GM19035 (cell line): ENCODE measurements around the gene KLF13.
"Not testable (repeated sequence)": the region's sequence is repeated elsewhere in the genome, so short reads cannot be mapped to it uniquely, and the experiment has no call there.

Experiments
- ATAC-seq: cut with Tn5 transposase; IDR thresholded peaks from one replicate; pipeline ENCODE4 v1.9.1; 2021; ENCODE audit not compliant: unreplicated experiment

Gene KLF13

DNA sequence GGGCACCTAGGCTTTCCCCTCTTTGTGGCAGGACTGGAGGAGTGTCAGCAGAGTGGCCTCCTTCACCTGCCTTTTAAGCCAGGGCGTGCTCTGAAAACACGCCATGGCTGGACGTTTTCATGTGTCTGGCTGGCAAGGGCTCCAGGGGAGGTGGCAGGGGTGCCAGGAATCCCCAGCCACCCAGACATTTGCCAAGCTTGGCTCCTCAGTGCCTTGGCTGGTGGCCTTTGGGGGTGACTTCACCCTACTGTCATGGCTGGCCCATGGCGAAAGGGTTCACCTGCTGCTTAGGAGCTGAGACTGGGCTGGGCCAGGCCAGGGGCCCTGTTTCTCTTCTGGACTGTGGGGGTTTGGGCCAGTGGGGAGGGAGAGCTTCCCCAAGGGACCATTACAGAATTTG lies 17.6 kb downstream of the KLF13 start:
- ATAC-seq, result no peak

DNA sequence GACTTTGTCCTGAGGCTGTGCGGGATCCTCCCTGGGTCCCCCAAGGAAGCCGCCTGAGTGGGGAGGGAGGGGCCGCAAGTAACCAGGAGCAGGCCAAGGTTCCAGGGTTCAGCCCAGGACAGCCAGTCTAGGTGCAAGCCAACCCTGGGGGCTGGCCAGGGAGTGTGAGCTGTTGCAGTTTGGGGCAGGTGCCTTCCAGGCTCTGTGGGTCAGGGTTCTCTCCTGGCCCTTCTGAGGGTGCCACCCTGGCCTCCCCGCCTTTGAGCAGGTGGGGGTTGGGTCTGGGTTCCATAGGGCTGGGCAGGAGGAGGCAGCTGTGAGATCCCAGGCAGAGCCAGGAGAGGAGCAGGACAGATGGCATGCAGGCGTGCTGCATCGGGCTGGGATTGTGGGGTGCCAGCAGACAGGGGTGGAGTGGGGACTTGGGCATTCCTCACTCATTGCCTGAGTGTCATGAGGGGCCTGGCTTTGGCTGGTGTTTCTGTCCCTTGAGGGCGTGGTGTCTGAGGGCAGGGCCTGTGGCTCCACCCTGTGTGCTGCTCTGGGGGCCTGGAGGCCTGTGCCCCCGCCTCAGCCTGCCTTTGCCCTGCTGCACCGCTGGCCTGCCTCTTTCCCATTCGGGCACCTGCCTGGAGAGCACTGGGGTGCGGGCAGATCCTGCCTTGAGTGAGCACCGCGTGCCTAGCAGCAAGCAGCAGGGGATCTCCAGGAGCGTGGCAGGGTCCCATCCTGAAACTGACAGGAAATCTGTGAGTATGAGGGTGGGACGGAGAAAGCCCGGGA lies 18.4 kb downstream of the KLF13 start:
- ATAC-seq, result peak; percentile 31

DNA sequence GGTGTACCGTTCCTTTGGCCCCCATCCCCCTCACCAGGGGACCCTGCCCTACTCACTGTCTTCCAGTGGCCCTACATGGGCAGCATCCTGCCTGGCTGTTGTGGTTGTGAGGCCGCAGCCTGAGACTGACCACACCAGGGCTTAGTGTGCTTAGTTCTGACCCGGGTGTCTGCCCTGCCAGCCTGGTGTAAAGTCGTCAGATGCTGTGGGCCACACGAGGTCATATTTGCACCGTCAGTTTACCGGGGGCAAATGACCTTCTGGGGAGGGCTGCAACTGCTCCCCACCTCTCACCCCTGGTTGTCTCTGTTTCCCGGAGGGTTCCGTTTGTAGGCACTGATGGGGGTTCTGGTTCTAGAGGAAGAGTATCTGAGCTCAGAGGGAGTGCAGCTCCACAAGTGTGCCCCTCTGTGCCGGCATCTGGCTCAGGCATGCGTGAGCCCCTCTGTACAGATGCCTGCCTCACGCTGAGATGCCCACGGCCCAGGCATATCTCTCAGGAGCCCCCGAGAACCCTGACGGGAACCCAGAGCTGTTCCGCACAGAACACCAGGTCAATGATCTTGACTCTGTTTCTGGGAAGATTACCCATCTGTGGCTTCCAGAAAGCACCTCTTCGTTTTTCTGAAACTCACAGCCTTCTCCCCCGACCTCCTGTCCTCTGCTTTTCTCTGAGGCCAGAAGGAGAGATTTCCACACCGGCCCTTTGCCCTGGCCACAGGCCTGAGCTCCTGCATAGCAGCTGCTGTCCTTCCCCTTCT lies 19.2 kb downstream of the KLF13 start:
- ATAC-seq, result peak; percentile 44

DNA sequence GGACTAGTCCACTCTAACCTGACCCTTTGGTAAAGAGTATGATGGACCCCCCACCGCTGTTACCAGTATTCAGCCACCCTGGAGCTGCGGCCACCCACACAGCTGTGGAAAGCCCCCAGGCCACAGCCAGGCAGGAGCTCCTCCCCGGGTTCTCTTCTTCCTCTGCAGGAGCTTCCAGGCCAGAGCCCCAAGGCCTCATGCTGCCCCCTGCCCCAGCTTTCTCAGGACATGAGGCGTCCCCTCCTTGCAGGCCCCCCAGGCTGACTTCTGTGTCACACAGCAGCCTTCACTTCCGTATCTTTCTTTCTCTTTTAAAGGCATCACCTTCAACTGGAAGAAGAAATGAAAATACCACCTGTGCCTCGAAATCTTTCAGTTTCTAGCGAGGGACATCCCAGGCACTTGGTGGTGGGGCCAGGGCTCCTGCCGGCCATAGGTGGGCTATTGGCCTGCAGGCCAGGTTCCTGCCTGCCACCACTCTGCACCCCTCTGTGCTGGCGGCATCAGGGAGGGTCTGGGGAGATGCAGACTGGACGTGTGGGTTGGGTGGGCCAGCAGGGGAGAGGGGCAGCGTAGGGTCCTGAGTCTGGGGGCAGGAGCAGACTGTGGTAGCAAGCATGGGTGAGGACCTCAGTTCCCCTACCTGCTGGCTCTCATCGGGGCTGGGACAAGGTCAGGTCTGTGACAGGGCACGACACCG lies 19.9 kb downstream of the KLF13 start:
- ATAC-seq, result peak; percentile 45

DNA sequence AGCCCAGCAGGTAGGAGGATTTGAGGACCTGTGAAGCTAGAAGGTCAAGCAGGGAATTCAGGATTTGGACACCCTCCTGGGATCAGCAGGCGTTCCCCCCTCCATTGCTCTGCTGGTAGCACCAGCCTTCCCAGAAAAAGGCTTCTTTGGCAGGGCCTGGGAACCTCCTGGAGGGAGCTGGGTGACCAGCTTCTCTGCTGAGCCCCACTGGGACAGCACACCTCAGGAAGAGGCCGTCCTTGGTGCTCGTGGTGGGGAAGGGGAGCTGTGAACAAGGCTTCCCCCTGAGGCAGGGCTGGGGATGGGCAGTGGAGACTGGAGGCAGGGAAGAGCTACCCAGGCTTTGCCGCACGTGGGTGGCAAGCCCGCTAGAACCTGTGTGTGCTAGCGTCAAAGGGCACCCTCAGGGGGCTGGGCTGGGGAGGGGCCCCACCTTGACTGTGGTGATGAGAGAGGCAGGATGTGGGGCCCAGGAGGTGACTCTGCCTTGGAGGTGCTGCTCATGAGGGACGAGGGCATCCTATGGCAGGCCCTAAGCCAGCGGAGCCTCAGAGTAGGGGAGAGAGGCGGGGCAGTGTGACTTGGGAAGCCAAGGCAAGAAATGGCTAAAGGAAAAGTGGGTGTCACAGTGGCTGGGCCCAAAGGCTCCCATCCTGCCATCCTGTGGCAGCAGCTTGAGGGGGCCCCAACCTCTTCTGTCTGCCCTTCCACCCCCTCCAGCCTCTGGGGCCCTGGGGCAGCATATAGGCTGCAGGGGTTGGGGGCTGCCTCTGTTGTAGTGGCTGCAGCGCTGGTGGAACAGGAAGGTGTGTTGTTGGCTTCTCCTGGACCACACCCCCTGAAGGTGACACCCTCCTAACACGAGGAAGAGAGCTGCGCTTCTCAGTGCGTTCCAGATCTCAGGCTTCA lies 20.7 kb downstream of the KLF13 start:
- no peak for ATAC-seq

DNA sequence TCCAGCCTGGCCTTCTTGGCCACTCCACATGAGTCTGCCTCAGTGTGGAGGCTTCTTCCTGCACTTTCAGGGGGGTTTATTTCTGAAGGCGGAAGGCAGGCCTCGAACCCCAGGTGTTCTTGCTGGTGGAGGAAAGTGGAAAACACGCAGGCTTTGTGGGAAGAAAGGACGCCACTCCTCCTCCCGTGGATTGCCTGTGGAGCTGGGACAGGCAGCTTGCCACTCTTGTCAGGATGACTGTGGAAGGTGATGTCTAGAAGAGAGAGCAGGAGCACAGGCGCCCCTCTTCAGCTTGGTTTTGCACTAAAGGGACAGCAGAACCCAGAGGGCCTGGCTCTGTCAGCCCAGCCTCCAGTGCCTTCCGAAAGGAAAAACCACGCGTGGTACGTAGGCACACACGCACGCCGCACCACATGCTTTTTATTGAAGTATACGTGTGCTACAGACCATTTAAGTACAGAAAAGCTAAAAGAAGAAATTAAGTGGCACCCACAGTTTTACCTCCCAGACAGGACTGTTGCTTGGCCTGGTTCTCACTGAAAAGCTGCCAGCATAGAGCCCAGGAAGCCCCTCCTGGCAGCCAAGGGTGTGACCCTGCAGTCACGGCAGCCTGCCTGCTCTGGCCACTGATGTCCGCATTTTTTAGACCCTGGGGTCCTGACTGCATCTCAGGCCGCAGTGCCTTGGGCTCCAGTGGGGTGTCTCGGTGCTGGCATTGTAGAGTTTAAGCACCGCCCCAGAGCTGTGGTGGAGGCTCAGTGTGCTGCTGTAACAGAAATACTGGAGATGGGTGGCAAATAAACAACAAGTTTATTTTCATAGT lies 21.6 kb downstream of the KLF13 start:
- no peak for ATAC-seq

DNA sequence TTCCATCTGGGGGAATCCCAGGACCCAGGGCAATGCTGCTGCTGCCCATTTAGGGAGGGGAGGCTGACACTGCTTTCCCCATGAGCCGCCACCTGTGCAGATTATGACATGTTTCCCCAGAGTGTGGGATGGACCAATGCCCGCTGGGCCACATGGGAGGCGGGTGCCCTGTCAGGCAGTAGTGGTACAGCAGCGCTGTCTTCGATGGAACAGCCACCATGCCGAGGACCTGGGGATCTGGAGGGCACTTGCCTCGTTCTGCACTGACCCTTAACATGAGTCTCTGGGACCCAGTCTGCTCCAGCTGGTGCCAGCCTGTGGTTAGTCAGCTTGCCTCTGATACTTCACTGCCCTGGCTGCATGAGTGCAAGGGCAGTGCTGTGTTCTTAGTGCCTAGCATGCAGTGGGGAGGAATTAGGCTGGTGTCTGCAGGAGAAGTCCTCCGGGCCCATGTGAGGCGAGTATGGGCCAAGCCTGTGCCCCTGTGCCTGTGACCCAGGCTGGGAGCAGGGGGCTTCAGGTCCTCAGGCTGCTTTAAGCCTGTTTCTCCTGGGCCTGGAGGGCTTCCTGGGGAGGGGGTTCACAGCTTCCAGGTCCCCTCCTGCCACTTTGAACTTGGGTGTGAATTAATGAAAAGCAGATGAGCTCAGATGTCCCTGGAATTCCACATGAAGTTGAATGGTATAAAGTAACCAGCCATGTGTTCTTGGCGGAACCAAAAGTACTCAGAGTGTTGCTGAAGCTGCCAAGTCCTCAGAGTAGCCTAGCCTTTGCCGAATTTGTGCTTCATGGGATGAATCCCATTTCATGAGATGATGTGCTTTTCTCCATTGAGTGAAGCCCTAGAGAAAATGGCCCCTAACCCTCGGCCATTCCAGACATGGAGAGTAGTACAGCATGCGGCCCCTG lies 22.9 kb downstream of the KLF13 start:
- ATAC-seq, result no peak

DNA sequence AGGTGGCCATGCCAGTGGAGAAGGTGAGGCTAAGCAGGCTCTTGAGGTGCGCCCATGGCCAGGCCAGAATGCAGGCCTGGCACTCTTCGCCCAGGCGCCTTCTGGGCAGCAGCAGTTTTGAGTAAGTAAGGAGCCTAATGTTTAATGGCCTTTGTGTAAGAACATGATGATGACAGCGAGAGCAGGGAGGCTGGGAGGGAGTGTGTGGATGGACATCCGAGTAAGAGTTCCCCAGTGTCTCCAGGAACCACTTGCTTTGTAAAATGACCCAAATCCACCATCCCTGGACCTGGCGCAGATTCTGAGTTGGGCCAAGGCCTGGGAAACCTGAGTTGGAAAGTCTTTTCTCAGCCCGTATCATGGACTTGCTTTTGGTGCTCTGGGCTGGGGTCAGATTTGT lies 24.1 kb downstream of the KLF13 start:
- ATAC-seq, result no peak

DNA sequence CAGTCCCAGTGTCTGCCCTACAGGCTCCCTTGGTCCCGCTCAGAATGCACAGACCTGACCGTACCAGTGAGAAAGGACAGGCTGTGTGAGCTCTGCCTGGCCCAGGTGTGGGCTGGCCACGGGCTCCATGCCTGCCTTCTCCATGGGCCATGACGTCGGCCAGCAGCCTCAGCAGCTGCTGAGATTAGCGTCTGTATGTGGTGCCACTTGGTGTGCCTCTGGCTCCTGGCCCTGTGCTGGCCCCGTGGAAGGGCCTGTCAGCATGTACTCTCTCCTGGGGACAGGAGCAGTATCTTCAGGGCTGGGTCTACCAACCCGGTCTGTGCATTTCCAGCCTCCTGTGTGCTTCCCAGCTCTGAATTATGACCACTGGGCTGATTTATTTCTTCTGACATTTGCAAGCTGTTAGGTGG lies 25.7 kb downstream of the KLF13 start:
- ATAC-seq, result no peak

DNA sequence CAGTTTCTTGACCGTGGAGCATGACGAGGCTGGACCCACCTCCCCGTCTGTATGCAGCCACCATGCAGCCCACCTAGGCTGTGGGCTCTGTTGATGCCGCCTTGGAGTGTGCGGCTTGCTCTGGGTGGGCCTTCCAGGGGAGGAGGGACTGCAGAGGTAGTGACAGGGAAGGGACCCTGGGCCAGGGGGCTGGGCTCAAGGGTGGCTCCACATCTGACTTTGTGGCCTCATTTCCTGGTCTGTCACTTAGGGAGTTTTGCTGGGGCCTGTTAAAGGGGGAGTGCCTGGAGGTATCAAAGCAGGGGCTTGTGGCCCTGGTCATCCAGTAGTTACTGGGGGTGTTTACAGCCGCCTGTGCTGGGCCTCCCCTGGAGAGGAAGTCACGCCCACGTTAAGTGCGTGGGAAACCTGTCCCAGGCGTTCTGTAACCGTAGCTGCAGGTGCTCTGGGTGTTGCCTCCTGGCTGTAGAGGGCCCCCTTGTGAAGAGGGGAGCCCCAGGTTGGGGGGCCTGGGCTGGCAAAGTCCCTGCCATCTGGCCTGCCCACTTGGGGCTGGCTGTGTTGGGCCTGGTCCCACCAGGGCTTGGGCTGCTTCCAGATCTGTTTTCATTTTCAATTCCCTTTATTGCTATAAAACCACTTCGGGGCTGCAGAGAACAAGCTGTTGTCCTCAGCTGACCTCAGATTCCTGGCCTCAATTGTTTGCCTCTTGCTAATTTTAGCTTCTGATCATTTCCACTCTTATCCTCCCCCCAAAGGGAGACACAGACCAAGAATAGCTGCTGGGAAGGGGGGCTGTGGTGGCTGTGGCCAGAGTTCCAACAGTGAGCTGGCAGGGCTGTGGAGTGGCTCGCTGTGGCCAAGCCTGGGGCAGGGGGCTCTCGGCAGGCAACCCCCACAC lies 26.5 kb downstream of the KLF13 start:
- peak; percentile 71 for ATAC-seq

DNA sequence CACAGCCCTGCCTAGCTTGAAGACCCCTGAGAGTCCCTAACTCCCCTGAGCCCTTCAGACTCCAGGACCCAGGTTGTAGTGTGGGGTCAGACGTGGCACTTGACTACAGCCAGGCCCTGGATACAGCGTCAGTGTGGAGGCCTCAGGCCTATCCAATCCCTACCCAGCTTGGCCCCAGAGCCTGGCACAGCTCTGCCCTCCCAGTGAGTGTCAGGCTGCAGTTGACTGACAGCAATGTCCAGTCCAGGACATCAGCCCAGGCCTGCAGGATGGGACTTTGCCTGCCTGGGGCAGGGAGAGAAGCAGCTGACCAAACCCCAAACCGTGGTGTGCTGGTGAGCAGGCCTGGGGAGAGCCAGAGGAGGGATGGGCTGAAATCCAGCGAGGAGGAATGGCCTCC lies 27.3 kb downstream of the KLF13 start:
- ATAC-seq, result no peak

DNA sequence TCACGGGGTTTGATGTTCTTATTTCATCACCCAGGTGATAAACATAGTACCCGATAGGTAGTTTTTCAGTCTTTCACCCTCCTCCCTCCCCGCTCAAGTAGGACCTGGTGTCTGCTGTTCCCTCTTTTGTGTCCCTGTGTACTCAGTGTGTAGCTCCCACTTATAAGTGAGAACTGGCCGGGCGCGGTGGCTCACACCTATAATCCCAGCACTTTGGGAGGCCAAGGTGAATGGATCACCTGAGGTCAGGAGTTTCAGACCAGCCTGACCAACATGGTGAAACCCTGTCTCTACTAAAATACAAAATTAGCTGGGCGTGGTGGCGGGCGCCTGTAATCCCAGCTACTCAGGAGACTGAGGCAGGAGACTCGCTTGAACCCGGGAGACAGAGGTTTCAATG lies 29.5 kb downstream of the KLF13 start:
- not testable (repeated sequence) for ATAC-seq

DNA sequence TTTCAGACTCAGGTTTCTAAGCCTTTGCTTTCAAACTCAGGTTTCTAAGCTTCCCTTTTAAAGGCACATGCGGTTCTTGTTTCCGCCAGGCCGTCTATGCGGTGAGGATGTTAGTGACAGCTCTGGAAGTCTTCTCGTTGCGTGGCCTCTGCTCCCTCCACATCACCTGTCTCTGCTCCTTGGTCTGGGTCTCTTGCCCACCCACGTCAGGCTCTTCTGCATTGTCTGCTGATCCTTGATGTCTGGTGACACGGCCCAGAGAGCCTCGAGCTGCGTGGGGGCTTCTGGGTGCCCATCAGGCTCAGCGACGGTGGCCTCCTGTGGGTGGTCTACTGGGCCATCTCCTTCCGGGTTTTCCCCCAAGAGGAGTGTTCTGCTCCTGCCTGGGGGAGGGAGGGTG lies 30.5 kb downstream of the KLF13 start:
- ATAC-seq, result no peak

DNA sequence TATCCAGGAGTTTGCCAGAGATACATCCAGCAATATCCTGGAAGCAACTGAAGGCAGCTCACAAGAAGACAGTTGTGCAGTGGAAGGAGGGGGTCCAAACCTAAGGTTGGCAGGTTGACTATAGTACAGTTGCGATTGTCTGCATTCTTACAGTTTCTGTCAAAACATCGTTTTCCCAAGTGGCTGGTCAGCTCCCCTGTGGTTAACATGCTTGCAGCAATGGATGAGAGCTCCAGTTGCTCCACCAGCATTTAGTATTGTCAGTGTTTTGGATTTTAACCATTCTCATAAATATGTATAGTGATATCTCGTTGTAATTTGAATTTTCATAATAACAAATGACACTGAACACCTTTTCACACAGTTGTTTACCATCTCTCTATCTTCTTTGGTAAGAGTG lies 31.5 kb downstream of the KLF13 start:
- no peak for ATAC-seq

DNA sequence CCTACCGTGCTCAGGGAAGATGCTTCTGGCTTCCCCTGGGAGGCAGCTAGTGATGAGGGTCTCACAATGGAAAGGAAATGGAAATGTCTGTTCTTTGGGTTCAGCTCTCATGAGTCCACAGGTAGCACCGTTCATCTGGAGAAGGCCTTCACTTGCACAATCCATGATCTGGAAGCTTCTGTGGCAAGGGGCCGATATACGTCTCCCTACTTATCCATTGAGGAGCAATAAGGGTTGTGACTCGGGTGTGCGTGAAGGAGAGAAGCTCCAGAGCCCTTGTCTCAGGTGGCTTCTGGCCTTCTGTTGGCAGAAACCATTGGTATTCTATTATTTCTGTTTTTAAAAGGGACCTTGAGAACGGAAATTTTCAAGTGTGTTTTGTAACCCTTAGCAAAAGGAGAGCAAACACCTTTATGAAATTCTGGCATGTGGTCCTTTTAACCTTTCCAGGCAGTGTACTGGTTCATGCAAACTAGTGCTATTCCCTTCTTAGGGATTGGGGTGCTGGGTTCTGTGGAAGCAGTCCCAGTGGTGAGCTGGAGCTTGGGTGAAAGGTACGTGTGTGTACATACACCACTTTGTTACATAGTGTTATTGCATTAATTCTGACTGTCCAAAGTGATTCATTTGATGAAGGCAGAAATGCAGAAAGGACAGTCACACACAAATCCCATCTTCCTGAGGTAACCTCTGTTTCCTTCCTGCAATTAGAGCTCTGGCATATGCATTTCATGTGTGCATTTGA lies 32.5 kb downstream of the KLF13 start:
- no peak for ATAC-seq

DNA sequence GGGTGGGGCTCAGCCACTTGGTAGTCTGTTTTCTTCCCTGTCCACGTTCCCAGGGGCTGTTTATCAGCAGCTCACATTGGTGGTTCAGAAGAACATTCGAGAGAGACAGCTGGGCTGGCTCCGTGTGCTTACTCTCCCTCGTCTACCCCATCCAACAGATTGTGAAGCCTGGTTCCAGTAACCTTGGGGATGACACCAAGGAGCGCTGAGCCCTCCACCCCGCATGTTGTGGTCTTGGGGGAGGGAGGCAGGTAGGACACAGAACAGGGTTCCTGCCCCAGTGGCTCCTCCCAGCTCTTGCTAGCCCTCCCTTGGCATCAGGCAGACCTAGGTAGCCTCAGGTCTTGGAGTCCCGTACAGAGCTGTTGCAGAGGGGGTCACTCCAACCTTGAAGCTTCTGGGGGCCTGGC lies 33.1 kb downstream of the KLF13 start:
- no peak for ATAC-seq

DNA sequence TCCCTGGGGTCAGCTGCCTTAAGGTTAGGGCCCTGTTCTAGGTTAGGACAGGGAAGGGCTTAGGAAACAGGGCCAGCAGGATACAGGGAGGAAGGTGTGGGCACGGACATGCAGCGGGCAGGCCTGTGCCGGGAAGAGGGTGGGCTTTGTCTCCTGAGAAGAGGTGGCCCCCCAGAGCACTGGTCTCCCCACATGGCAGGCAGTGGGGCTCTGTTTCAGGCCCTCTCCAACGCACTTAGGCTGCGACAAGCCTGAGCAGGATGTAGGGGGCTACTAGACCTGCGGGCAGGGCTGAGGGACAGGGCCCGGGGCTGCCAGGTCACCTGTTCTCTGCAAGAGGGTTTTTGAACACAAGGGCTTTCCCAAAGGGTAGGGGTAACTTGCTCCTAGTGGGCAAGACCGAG lies 33.5 kb downstream of the KLF13 start:
- no peak for ATAC-seq
